GM19452 (cell line): ENCODE results near the gene PREX1.

Experiments used
- ATAC-seq: cut with Tn5 transposase; IDR thresholded peaks from one replicate; pipeline ENCODE4 v1.9.1; 2021; ENCODE audit not compliant: unreplicated experiment

The PREX1 gene

DNA sequence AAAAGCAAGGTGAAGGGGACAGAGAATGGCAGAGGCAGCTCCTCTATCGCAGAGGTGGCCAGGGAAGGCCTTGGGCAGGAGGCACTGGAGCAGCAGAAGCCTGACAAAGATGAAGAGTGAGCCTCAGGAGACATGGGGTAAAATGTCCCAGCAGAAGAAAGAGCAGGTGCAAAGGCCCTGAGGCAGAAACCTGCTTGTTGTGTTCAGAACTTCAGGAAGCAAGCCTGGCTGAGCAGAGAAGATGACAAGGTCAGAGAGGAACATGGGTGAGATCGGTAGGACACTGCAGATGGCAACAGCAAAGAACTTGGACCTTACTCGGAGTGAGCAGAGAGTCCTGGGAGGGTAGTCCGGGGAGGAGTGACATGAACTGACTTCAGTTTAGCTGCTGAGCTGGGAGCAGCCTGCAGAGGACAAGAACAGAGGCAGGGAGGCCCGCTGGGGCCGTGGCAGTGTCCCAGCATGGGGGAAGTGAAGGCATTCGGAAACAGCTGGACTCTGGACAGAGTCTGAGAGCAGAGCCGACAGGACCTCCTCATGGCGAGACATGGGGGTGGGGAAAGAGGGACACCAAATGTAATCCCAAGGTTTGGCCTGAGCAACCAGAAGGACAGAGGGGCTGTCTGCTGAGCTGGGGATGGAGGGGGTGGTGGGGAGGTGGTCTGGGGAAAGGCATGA, 106.3 kb downstream of the PREX1 start:
- ATAC-seq = no peak

DNA sequence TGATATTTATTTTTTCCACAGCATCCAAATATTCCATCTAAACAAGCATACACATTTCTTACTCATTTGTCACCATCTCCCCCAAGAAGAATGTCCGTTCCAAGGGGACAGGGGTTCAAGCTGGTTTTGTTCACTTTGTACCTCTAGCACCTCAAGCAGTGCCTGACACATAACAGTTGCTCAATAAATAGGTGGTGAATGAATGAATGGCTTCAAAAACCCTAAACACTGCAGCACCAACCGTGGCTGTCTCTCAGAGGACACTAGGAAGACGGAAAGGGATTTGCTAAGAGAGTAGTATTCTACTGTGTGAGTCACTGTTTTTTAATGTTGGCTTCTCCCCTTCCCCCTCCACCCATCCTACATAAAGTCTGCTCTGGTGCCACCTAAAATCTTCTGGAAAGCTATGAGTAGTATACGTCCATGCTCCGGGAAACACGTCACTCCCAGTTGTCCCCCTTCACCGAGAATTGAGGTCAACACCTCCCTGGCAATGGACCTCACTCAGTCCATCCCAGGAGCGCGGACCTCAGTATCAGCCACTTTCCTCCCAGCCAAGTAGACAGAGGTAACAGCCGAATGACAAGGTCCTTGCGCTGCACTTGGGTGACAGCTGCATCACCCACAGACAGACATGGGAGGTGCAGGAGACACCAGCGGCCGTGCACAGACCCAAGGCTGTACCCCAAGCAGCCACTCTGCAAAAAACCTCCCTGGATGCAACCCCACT, 107.4 kb downstream of the PREX1 start:
- no peak for ATAC-seq

DNA sequence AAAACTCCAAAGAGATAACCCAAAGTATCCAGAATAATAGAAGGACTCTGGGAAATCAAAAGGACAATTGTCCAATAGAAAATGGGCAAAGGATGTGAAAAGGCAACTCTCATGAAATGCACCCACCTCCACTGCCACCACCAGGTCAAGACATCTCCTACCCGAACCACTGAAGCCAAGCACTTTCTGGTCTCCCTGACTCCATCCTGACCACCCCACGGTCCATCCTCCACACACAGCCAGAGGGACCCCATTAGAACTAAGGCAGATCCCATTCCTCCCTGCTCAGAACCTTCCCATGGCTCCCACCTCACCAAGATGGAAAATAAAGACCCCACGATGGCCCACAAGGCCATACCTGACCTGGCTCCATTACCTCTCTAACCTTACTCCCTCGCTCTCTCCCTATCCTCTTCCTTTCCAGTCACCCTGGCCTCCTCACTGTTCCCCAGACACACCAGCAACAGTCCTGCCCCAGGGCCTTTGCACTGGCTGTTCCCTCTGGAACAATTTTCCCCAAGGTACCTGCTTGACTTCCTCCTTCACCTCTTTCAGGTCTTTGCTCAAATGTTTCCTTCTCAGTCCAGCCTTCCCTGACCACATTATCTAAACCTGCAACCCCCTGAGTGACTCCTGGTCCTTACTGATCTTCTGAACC, 108.1 kb downstream of the PREX1 start:
- ATAC-seq = no peak

DNA sequence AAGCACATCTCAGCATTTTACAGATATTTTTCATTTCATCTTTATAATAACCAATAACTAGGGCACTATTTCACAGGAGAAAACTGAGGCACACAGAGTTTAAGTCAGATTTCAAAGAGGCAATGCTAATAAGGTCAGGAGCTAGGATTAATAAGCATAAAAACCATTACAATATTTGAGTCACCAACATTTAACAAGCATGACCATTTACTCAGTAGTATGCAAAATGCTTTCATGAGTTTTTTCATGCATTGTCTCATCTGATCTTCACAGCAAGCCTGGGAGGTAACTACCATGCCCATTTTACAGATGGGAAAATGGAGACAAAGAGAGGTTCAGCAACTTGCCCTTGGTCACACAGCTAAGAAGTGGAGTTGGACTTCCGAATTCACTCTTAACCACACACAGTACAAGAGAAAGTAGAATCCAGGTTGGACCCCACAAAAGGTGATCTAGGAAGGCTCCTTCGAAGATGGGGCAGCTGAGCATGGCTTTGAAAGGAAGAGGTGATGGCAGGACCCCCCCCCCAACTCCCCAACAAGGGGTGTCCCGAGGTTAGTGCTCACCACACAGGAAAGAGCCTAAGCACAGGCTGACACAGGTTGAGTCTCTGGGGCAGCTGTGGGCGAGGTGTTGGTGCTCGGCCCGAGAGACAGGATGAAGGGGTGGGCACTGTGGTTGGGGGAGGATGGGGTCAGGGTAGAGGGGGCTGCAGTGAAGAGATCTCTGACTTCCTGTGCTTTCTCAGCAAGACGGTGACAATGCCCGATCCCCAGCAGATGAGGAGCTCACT, 108.8 kb downstream of the PREX1 start:
- no peak for ATAC-seq

DNA sequence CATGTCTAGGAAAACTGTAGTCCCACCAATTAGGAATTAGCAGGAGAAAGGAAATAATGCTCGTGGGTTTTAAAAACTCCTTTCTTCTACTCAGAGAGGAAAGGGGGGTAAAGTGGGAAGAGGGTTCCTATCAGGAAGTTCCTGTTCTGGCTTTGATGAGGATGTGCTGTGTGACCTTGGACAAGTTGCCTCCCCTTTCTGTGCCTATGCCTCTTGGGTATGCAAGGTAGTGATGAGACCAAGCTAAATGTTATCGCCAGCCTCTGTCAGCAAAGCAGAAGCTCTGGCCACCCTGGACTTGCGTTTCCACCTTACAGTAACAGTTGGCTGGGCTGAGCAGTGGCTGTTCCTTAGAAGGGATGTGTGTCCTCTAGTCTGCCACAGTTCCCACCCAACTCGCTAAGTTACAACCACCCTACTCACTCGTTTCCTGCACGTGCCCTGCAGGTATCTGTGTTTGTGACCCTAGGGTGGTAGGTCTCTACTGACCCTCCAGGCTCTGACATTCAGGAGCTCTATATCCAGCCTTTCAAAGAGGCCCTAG, 110.0 kb downstream of the PREX1 start:
- no peak for ATAC-seq

DNA sequence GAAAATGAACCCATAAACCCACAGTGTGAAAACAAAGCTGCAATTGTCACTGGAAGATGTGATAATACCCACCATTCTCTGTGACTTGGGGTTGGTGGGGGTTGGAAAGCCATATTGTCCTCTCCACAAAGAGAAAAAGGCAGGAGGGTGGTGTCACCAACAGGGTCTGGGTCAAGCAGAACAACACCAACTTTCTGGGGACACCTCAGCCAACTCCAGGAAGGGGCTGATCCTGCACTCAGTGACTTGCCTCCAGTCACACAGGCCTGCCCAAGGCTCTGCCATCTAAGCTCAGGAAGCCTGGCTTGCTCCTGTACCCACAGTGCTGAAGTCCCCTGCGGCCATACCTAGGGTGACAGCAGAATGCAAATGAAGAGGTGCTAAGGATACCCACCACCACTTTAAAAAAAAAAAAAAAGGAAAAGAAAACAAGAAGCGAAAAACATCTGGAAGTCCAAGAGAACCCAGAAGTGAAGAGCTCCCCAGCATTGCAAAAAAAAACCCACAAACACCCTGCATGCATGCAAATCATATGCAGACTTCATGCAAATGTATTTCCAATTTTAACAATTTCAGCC, 110.6 kb downstream of the PREX1 start:
- no peak for ATAC-seq

DNA sequence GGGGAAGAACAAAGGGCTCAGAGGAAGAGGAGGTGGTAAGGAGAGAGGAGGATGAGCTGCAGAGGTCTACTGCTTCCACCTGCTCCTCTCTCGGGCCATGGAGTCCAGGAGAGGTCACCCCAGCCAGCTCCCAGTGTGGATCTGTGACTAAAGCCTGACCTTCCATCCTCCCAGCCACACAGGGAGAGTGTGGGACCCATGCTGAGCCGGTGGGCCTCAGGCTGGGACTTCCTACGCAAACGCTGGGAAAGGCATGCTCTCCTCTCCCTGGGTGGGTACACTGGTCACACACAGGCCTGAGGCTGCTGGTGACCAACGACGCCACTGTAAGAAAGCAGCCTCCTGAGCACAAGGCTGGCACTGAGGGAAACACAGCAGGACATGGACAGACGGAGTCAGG, 111.3 kb downstream of the PREX1 start:
- ATAC-seq = no peak

DNA sequence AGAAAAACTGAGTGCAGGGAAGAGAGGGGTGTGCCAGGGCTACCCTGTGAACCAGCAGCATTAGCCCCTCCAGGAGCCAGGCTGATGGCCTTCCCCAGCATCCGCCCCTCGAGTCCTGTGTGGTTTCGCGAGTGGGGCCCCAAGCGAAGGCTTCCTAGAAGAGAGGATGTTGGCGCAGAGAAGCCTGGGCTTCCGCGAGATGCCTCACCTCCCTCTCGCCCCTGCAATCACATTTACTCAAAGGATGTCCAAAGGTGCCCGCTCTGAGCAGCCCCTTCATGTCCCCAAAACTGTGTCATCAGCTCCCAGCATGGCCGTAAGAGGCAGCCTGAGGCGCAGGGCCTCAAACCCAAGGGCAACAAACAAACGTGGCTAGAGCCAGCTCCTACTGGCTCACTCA, 111.7 kb downstream of the PREX1 start:
- ATAC-seq = no peak

DNA sequence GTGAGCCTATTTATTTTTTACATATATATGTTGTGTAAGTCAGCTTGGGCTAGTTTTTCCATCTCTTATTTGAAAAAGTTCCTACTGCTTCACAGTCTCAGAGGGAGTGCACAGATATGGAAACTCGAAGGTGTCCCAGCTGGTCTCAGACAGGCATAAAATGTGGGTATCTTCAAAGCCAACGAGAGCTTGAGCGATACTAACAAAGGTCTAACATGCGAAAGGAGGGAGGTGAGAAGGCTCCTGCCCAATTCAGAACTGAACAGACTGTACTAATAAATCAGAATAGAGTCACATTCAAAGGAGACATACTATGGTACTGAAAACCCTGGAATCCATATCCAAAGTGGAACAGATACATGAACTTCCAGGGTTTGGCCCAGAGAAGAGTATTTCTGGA, 113.0 kb downstream of the PREX1 start:
- ATAC-seq = no peak

DNA sequence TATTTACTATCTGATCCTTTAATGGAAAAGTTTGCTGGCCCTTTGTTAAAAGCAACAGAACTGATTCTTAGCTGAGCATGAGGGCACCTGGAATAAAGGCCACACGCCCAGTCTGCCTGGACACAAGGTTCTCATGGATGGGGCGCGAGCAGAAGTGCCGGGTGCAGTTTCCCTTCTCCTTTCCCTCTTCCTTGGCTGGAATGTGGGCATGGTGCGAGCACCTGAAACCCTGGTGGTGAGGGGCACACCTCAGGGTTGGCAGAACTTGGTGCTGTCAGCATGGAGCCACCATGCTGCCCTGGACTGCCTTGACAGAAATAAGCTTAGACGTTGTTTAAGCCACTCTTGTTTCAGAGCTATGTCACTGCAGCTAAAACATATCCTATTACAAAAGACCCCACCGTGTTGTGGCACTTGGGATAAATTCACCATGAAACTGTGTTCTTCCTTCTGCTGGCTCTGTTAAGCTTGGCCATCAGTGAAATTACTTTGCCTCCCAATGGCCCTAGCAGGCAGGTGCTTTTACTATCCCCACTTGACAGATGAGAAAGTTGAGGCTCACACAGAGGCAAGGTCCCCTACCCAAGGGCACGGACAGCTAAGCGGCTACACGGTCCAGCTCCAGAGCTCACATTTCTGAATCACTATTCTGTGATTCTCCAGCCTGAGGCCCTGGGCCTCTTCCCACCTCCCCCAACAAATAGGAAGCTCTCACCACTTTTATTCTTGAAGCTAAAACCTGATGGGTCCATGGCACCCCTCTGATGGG, 115.9 kb downstream of the PREX1 start:
- ATAC-seq = no peak

DNA sequence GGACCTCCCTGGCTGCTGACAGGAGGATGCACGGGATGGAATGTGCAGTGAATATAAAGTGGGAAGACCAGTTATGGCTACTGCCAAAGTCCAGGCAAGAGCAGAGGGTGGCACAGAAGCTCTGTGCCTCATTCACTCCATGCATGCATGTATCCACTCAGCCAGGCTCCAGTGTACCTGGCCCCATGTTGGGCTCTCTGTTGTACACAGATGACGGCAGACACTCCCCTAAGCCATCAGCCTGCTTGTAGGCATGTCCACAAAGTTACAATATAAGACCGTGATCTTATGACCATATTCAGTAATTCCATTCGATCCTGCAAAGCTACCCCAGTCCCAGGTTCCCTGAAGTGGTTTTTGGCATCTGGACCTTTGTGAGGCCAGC, 116.8 kb downstream of the PREX1 start:
- no peak for ATAC-seq

DNA sequence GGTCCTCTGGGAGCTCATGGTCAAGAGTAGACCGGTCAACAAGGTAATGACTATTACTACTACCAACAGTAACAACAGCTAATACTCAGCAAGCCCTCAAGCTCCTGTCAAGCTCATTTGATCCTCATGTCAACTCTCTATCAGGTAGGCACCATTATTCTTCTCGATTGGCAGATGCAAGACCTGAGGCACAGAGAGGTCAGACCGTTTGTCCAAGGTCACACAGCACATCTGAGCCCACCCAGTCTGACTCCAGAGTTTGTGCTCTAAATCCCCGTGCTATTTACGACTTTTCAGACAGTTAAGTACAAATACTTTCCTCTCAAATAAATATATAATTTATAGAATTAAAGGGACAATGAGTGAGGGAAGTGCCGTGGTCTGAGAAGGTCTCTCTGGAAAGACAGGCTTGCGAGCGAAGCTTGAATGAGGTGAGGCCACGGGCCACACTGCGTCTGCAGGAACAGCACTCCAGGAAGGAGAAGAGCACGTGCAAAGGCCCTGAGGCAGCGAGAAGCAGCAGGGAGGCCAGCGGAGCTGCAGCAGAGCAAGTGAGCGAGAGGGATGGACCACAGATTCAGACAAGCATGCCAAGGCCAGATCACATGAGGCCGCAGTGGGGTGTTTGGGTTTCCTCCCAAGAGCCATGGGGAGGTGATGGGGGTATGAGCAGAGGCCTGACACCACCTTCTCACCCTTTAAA, 117.3 kb downstream of the PREX1 start:
- ATAC-seq = no peak

DNA sequence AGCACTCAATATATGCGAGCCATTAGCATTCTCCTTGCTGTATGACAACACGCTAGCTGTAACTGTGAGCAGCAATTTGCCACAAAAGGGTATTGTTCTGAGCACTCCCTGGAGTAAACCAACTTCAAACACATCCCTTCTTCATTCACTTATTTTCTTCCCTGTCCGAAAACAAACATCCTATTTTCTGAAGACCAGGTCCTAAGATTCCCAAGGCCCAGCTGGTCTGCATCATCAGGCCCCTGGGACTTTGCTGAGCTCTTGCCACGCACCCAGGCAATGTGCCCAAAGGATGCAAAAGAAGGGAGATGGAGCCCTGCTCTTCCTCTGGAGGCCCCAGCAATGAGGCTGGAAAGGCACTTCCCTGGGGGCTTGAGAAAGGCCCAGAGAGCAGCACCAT, 118.1 kb downstream of the PREX1 start:
- no peak for ATAC-seq

DNA sequence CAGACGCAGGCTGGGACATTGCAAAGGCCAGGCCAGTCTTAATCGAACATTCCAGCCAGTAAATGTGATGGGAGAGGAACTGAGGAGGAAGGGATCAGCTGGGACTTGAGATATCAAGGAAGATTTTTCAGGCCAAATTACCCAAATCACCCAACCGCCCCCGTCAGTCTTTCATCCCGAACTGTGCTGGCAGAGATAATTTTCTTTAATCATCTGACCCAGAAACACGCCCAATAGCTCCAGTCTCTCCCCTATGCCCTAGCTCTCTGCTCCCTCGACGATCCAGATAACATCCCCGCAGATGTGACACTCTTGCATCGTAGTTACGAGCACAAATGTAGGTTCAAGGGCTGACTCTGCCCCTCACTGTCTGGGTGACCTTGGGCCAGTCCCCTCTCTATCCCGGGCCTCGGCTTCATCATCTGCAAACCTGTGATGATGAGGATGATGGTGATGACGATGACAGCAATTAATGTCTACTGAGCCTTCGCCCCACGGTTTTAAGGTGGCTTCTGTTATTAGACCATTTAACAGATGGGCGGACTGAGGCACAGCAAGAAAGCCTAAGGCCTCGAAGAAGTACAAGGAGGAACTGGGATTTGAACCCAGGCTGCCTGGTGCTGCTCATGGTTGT, 118.6 kb downstream of the PREX1 start:
- no peak for ATAC-seq

DNA sequence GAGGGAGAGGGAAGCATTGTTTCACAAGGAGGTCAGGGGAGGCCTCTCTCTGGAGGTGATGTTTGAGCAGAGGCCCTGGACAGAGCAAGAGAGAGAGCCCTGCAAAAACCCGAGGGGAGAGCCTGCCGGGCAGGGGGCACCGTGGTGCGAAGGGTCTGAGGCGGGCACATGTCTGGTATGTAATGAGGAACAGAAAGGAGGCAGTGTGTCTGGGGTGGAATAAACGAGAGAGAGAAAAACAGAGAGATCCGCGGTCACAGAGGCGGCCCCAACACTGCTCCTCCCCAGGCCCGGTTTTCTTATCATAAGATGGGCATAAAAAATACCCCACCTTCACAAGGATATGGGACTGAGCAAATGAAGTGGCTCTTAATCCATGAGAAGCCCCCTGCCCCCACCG, 119.2 kb downstream of the PREX1 start:
- no peak for ATAC-seq

DNA sequence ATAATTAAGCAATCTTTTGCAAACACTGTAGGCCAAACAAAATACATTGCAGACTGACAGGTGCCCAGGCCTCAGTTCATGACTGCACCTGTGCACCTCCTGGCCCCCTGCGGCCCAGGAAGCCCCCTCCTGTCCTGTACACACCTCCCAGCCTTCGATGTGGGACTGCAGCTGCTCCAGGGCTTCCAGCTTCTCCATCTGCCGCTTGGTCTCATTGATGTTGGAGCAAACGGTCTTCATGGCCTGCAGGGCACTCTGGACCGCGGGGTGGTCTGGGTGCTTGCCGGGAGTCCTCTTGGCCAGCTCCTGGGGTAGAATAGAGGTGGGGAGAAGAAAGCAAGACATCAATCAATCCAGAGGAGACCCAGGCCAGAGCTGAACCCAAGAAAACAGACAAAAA, 119.7 kb downstream of the PREX1 start:
- no peak for ATAC-seq

DNA sequence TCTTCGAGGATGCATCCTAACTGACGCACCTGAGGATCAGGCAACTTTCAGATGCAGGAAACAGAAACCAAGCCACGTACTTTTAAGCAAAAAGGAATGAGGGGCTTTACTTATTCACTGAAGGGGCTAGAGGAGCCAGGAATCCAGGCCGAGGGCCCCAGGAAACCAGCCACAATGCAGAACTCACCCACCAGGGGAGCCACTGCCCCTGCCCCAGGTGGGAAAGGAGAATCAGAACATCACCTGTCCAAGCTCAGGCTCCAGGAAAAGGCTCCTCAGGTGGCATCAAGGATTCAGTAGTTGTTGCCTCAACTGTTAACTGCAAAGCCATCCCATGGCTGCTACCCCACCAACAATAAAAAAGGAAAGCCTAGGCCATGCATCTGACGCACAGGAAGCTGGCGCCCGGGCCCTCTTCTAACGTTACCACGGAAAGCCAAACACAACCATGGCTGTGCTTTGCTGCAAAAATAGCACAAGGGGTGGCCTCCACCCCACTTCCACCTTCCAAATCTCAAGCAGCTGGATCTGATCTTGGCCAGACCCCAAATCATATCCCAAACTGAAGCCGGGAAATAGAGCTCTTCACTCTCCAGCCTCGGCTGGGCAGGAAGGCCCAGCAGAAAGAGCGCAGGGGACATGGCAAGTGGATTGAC, 121.0 kb downstream of the PREX1 start:
- ATAC-seq = no peak

DNA sequence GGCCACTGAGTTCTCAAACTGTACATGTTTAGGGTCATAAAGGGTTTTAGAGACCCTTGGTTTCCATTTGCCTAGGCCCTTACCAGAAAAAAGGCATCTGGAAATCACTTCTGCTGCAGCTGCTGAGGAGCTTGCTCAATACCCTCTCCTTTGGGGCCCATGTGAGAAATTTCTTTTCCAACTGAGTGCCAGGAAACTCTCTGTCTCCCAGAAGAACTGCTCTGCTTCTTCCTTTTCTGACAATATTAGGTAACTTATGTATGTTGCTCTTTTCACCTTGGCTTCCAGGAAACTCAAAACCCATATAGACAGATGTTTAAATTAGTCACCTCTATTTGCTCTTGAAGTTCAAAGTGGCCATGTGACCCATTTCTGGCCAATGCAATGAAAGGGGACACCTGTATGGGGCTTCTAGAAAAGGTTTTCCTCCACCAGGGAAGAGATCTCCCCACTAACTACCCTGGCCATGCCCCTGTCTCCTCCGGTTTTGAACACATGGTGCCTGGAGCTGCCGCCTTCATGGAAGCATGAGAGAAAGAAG, 121.6 kb downstream of the PREX1 start:
- ATAC-seq = no peak
